Ovary (tissue), 9 donors: ENCODE results near the gene CLDN9. TPM values are rescaled to one million over a fixed set of nuclear protein-coding genes. Genes with fewer than 3 reads are reported as not detected.
"Not testable (repeated sequence)": the region's sequence is repeated elsewhere in the genome, so short reads cannot be mapped to it uniquely, and the experiment has no call there.

Experiments used
- DNase-seq, 5 donors: peaks; one replicate each; pipeline ENCODE4 v3.0.0-alpha.2; 2019 to 2020
- H3K27ac ChIP-seq, 2 donors: fragments of 200-600 bp; one replicate each; pipeline versions ENCODE4 v1.5.1 to v1.8.0; 2019 to 2022
- H3K27me3 ChIP-seq: fragments of 200-600 bp; one replicate; pipeline ENCODE4 v1.8.0; 2022
- H3K36me3 ChIP-seq: fragments of 200-600 bp; sonication (generic); one replicate; pipeline ENCODE4 v1.5.1; 2019
- H3K4me1 ChIP-seq: one replicate; pipeline ENCODE4 v1.8.1; 2013; ENCODE audit warnings: mild to moderate bottlenecking, moderate library complexity; ENCODE audit not compliant: insufficient read depth
- H3K4me3 ChIP-seq: fragments of 200-600 bp; sonication (generic); one replicate; pipeline ENCODE4 v1.5.1; 2017
- H3K9me3 ChIP-seq, 2 donors: fragments of 200-600 bp in 1 of 2; sonication (generic) in 1 of 2; one replicate each; pipeline versions ENCODE4 v1.5.1 to v1.8.1; 2013 to 2019; ENCODE audit warnings: mild to moderate bottlenecking in 1 of 2, moderate library complexity in 1 of 2
- EP300 ChIP-seq: sonication (generic); formaldehyde crosslinking; IDR thresholded peaks from one replicate; pipeline ENCODE4 v1.6.1; 2017; ENCODE audit warnings: antibody characterized with exemption
- POLR2A ChIP-seq: fragments of 450-650 bp; IDR thresholded peaks from one replicate; pipeline ENCODE4 v1.6.1; 2017; ENCODE audit warnings: antibody characterized with exemption, mild to moderate bottlenecking, moderate library complexity
- WGBS, 3 donors: extraction: QIAGEN DNeasy Blood & Tissue Kit in 1 of 3; methylation state at CpG; one replicate each; pipeline versions ENCODE4 v1.1.5 to v1.1.7; 2013 to 2017; 5-methylcytosine and 5-hydroxymethylcytosine counted together
- intact Hi-C, 4 donors: fragments of 100-400 bp; cut with DNase I; formaldehyde crosslinking; loops; one replicate each; pipeline versions ENCODE4 v1.11.0 to v1.15.1; 2022 to 2023
- polyA plus RNA-seq, 2 donors: library from polyadenylated mRNA; stranded (reverse); fragments of 200-250 nt in 1 of 2; fragments of 350-450 nt in 1 of 2; fragmentation: Illumina TruSeq in 1 of 2; extraction: RNeasy Lipid Tissue Mini Kit (QIAGEN cat#74804) in 1 of 2; gene quantifications; one replicate each; pipeline ENCODE4 v1.2.3, GENCODE V29; 2013 to 2014
- total RNA-seq, 7 donors: library from RNA; depleted of rRNA in 2 of 7; stranded (reverse); fragments of >200 nt in 2 of 7; fragmentation: NEBNext Ultra II Directional in 3 of 7; extraction: Animal tissue kit (Norgen Biotek cat#: 25700) in 3 of 7; gene quantifications; one replicate each; pipeline versions ENCODE4 v1.1.0 to v1.2.4, GENCODE V29; 2016 to 2023
- TF ChIP-seq, protein P1 (sequence below), 3 donors: fragments of 450-650 bp in 2 of 3; fragments of 200-600 bp in 1 of 3; IDR thresholded peaks; one replicate each; pipeline versions ENCODE4 v1.5.1 to v1.8.0; 2016 to 2022; ENCODE audit warnings: antibody characterized with exemption in 3 of 3, mild to moderate bottlenecking in 1 of 3
- donor health status: DM: no; HTN: no; CAD: no; lungs with moderate emphysema.
- donor health status: DM: no; HTN: no; CAD: no.
- donor health status: Bipolar disorder and iron deficiency.
- donor health status: DM: yes; HTN: yes; CAD: no.
- donor health status: DM: no; HTN: no; CAD: no.
- donor health status: DM: yes; HTN: yes; CAD: no.

CLDN9 gene
- total and polyA plus RNA-seq, 9 donors = 0.11 to 0.24 (median 0.19) TPM; not detected in 5

DNA sequence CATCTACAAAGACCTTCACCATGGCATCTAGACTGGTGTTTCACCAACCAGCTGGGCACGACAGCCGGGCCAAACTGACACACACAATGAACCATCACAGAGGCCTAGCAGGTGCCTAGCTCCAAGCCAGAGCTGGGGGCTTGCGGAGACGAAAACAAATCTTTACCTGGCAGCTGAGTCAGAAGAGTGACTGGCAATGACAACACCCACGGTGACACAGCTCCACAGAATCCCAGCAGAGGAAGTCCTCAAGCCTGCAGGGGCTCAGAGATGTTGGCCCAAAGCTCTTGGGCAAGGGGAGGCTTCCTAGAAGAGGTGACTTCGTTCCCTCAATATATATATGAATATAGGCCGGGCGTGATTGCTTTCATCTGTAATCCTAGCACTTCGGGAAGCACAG, 38.8 kb downstream of the CLDN9 start:
- TF ChIP-seq, protein P1, sequence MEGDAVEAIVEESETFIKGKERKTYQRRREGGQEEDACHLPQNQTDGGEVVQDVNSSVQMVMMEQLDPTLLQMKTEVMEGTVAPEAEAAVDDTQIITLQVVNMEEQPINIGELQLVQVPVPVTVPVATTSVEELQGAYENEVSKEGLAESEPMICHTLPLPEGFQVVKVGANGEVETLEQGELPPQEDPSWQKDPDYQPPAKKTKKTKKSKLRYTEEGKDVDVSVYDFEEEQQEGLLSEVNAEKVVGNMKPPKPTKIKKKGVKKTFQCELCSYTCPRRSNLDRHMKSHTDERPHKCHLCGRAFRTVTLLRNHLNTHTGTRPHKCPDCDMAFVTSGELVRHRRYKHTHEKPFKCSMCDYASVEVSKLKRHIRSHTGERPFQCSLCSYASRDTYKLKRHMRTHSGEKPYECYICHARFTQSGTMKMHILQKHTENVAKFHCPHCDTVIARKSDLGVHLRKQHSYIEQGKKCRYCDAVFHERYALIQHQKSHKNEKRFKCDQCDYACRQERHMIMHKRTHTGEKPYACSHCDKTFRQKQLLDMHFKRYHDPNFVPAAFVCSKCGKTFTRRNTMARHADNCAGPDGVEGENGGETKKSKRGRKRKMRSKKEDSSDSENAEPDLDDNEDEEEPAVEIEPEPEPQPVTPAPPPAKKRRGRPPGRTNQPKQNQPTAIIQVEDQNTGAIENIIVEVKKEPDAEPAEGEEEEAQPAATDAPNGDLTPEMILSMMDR (IDR thresholded peaks at IDR 0.05) = no peak
- no peak for TF ChIP-seq POLR2A
- no peak for TF ChIP-seq EP300
- Histone ChIP-seq H3K4me3 (no peak overlapping the region), H3K4me1 (no peaks in the 10 kb centered on the region), H3K36me3 (no peaks in the 10 kb centered on the region), H3K27ac (no peak overlapping the region), H3K9me3 (no peaks in the 10 kb centered on the region), H3K27me3 (no peaks in the 10 kb centered on the region)
- WGBS, 3 donors = 66 to 70% (median 66%) methylated on average over 9 of the region's 9 CpGs
- DNase-seq = no peak
- intact Hi-C loops = loop anchor here in 1 of 4 donors (10.0 kb wide), 1 partner anchor 113 kb away; no protein-coding TSS in a partner anchor

DNA sequence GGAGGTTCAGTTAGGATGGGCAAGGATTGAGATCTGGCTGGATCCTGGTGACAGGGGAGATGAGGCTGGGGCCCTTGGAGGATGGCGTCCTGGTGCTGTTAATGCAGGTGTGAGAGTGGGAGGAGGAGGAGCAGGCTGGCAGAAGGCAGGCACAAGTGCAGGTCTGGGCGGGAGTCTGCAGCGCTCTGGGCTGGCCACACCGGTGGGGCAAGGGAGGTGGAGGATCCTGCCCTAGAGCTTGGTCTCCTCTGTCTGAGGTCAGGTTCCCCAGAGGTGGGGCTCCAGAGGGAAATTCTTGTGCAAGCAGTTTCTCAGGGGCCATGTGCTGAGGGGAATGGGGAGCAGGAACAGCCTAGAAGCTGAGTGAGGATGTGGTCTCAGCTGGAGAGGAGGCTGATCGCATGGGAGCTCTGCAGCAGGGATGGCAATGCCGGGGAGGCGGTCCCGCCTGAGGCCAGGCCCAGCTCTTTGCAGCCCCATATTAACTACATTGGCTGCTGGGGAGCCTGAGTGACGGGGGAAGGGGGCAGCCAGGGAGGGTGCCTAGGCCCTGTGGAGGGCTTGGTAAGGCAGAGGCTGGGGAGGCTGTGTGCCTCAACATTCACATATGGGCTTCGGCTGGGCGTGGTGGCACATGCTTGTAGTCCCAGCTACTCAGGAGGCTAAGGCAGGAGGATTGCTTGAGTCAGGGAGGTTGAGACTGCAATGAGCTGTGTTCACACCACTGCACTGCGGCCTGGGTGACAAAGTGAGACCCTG, 40.0 kb downstream of the CLDN9 start:
- intact Hi-C loops = loop anchor here in 1 of 4 donors (10.0 kb wide), 1 partner anchor 112 kb away; no protein-coding TSS in a partner anchor
- not testable (repeated sequence) for H3K27ac ChIP-seq, H3K9me3 ChIP-seq, DNase-seq, H3K4me1 ChIP-seq, H3K27me3 ChIP-seq, H3K36me3 ChIP-seq, H3K4me3 ChIP-seq
- 80 to 84% (median 84%) methylated on average over 10 to 12 of the region's 12 CpGs for whole genome bisulfite sequencing, 3 donors

DNA sequence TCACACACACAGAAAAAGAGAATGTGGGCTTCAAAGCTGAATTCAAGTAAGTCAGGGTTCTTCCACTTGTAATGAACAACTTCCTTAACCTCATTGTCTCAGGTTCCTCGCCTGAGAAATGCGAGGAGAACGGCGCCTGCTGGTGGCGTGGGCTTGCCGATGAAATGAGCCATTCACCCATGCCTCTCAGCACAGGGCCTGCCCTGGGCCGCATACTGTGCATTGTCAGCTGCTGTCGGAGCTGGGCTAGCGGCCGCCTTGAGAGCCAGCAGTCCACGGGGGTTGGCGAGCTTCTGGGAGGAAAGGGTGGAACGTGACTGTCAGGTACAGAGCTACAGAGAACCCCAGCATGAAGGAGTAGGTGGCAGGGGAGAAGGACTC, 40.6 kb downstream of the CLDN9 start:
- intact Hi-C loops = loop anchor here in 1 of 4 donors (10.0 kb wide), 1 partner anchor 111 kb away; no protein-coding TSS in a partner anchor
- H3K4me3 ChIP-seq = not testable (repeated sequence)
- WGBS, 3 donors = 86 to 91% (median 90%) methylated on average over 6 to 13 of the region's 13 CpGs

DNA sequence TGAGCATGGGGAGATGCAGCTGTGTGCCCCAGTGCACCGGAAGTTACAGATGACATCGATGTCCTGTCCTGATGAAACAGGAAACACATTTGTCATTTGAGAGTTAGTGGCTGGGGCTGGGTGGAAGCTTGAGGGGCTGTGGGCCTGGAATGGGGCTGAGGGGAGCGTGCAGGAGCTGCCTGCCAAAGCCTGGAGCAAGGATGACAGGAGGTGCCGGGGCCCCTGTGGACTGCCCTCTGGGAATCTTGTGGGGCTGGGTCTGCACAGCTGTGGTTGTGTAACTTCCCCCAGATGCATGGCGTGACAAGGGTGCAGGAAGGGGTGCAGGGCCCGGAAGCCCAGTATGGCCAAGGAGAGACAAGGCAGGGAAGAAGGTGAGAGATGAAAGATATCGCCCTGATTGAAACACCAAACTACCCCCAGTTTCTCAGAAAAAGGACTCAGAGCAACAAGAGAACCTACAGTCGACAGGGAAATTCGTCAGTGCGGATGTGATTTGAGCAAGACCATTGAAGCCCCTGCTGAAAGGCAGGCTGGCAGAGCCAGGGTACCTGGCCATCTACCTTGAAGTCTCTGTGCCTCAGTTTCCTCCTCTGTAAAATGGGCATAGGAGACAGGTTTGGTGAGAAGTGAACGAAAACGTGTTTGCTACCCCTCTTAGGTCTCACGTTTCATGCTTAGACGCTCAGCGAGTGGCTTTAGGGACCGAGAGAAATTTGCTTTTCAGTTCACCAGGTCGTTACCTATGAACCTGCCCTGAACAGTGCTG, 42.4 kb downstream of the CLDN9 start:
- no peak for DNase-seq
- no peak overlapping the region for H3K4me3 ChIP-seq
- no peaks in the 10 kb centered on the region for H3K27me3 ChIP-seq
- intact Hi-C loops = loop anchor here in 3 of 4 donors (5.0 to 10.0 kb wide), 2 partner anchors 110 to 112 kb away; no protein-coding TSS in a partner anchor
- H3K9me3 ChIP-seq = no peaks in the 10 kb centered on the region
- TF ChIP-seq EP300 = no peak
- no peaks in the 10 kb centered on the region for H3K36me3 ChIP-seq
- no peak overlapping the region for H3K27ac ChIP-seq
- 83 to 84% (median 83%) methylated on average over 17 of the region's 17 CpGs for WGBS, 3 donors
- H3K4me1 ChIP-seq = peaks cover 8% of the 10 kb centered on the region

More for the DNA sequence above, 40.6 kb downstream of the CLDN9 start:
- not testable (repeated sequence) for H3K36me3 ChIP-seq, H3K9me3 ChIP-seq, H3K27ac ChIP-seq, H3K27me3 ChIP-seq, H3K4me1 ChIP-seq, DNase-seq

DNA sequence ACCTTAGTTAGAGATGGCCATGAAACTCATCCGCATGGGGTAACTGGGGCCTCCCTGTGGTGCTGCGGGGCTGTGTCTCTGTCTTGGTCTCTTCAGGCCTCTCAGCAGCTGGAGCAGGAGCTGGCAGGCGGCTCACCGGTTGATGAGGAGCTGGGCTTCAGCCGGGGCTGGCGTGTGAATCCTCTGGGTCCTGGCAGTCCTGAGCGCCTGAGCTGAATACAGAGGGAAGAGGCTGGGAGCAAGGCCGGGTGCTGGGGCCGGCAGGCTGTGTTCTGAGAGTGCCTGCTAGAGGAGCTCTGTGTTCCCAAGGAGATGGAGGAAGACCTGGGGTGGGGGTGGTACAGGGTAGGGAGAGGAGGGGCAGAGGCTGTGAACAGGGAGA, 43.0 kb downstream of the CLDN9 start:
- not testable (repeated sequence) for H3K4me3 ChIP-seq, H3K9me3 ChIP-seq, DNase-seq, H3K27me3 ChIP-seq, H3K27ac ChIP-seq, H3K4me1 ChIP-seq, H3K36me3 ChIP-seq
- intact Hi-C loops = loop anchor here in 3 of 4 donors (5.0 to 10.0 kb wide), 2 partner anchors 109 to 112 kb away; no protein-coding TSS in a partner anchor
- 41 to 51% (median 45%) methylated on average over 8 to 9 of the region's 9 CpGs for WGBS, 3 donors

DNA sequence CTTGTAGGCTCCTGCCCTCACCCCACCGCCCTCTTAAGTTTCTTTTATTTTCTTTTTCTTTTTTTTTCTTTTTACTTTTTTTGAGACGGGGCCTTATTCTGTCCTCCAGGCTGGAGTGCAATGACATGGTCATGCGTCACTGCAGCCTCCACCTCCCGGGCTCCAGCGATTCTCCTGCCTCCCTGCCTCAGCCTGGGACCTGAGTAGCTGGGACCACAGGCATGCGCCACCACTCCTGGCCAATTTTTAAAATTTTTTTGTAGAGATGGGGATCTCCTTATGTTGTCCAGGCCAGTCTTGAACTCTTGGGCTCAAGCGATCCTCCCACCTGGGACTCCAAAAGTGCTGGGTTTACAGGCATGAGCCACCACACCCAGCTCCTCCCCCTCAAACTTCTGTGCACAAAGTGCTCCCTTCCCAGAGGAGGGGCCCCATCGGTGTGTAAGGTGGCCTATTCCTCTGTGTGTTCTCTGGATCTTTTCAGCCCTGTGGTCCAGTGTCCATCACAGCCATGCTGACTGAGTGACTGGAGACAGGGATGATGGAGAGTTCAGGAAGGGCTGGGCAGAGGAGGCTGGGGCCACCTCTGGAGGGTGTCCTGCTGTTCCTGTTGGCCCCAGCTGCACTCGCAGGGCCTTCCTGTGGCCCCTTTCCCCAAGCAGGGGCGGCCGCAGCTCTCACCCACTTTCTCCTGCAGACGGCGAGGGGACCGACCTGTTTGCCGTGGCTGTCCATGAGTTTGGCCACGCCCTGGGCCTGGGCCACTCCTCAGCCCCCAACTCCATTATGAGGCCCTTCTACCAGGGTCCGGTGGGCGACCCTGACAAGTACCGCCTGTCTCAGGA, 43.8 kb downstream of the CLDN9 start:
- intact Hi-C loops = loop anchor here in 3 of 4 donors (5.0 to 10.0 kb wide), 2 partner anchors 108 to 111 kb away; no protein-coding TSS in a partner anchor
- Histone ChIP-seq H3K4me3 (no peak overlapping the region), H3K4me1 (peaks cover 8% of the 10 kb centered on the region), H3K27me3 (no peaks in the 10 kb centered on the region), H3K9me3 (no peaks in the 10 kb centered on the region), H3K27ac (no peak overlapping the region), H3K36me3 (no peaks in the 10 kb centered on the region)
- DNase-seq = no peak
- 81 to 87% (median 85%) methylated on average over 19 of the region's 19 CpGs for WGBS, 3 donors
- TF ChIP-seq EP300 = no peak
- TF ChIP-seq, protein P1 (IDR thresholded peaks at IDR 0.05) = no peak
- TF ChIP-seq POLR2A = no peak
